ENCODE measurements around the gene ZNF544.

ZNF544 gene

GRCh38 chr19:58217069-58217481 lies 11.6 kb upstream of the ZNF544 start:
- in situ Hi-C loops (cut with MboI; ENCODE audit: low pct_unique_long_range_greater_than_20kb, low sequenced_read_pairs, unreplicated experiment): no loop called here
- DNase-seq (ENCODE audit: low spot score): no peak
- no peak for TF ChIP-seq CTCF (IDR thresholded peaks at IDR 0.05; ENCODE audit: extremely low read depth, insufficient read depth, missing control alignments)

- DNase-seq (ENCODE audit: low spot score): no peak
- no peak for TF ChIP-seq CTCF (IDR thresholded peaks at IDR 0.05; ENCODE audit: extremely low read depth, insufficient read depth, missing control alignments)
- in situ Hi-C loops (cut with MboI; ENCODE audit: low pct_unique_long_range_greater_than_20kb, low sequenced_read_pairs, unreplicated experiment): no loop called here
These were observed 10.9 kb upstream of the ZNF544 start for GRCh38 chr19:58217607-58218391.

GRCh38 chr19:58218899-58219298 lies 9.8 kb upstream of the ZNF544 start:
- peak; percentile 38 for TF ChIP-seq CTCF (IDR thresholded peaks at IDR 0.05; ENCODE audit: extremely low read depth, insufficient read depth, missing control alignments)
- no peak for DNase-seq (ENCODE audit: low spot score)
- in situ Hi-C loops (cut with MboI; ENCODE audit: low pct_unique_long_range_greater_than_20kb, low sequenced_read_pairs, unreplicated experiment): no loop called here

GRCh38 chr19:58227964-58228584 lies 640 bp upstream of the ZNF544 start:
- TF ChIP-seq CTCF (IDR thresholded peaks at IDR 0.05; ENCODE audit: extremely low read depth, insufficient read depth, missing control alignments): no peak
- DNase-seq (ENCODE audit: low spot score): no peak
- in situ Hi-C loops (cut with MboI; ENCODE audit: low pct_unique_long_range_greater_than_20kb, low sequenced_read_pairs, unreplicated experiment): no loop called here

GRCh38 chr19:58229255-58229639 lies 533 bp downstream of the ZNF544 start:
- peak; percentile 43 for TF ChIP-seq CTCF (IDR thresholded peaks at IDR 0.05; ENCODE audit: extremely low read depth, insufficient read depth, missing control alignments)
- in situ Hi-C loops (cut with MboI; ENCODE audit: low pct_unique_long_range_greater_than_20kb, low sequenced_read_pairs, unreplicated experiment): no loop called here
- no peak for DNase-seq (ENCODE audit: low spot score)

- DNase-seq (ENCODE audit: low spot score): no peak
- in situ Hi-C loops (cut with MboI; ENCODE audit: low pct_unique_long_range_greater_than_20kb, low sequenced_read_pairs, unreplicated experiment): no loop called here
- no peak for TF ChIP-seq CTCF (IDR thresholded peaks at IDR 0.05; ENCODE audit: extremely low read depth, insufficient read depth, missing control alignments)
These were observed 8.6 kb downstream of the ZNF544 start for GRCh38 chr19:58237324-58237723.
